HCT116 (cell line): ENCODE results near the gene RASSF9.

Experiments used
- CEBPB ChIP-seq: IDR thresholded peaks from 2 replicates; pipeline ENCODE4 v1.6.1; 2012; ENCODE audit warnings: low read depth
- EGR1 ChIP-seq: IDR thresholded peaks from 2 replicates; pipeline ENCODE4 v1.6.1; 2012; ENCODE audit warnings: low read depth
- EZH2 ChIP-seq: fragments of 200-600 bp; sonication (generic); IDR thresholded peaks from 2 replicates; pipeline ENCODE4 v1.6.1; 2017; ENCODE audit warnings: antibody characterized with exemption, mixed run types
- JUND ChIP-seq: IDR thresholded peaks from 2 replicates; pipeline ENCODE4 v1.6.1; 2012
- POLR2A ChIP-seq: IDR thresholded peaks from 2 replicates; pipeline ENCODE4 v1.7.0; 2011; ENCODE audit warnings: borderline replicate concordance; ENCODE audit not compliant: insufficient read depth, insufficient read length; ENCODE audit errors: extremely low read depth
- POLR2AphosphoS5 ChIP-seq: IDR thresholded peaks from 2 replicates; pipeline ENCODE4 v1.6.1; 2011; ENCODE audit warnings: mild to moderate bottlenecking, low read depth, low read length, moderate library complexity
- RAD21 ChIP-seq: IDR thresholded peaks from 2 replicates; pipeline ENCODE4 v1.6.1; 2012; ENCODE audit warnings: low read depth, mild to moderate bottlenecking
- SIN3A ChIP-seq: IDR thresholded peaks from 2 replicates; pipeline ENCODE4 v1.6.1; 2012; ENCODE audit warnings: low read depth
- SRF ChIP-seq: IDR thresholded peaks from 2 replicates; pipeline ENCODE4 v1.6.1; 2012; ENCODE audit warnings: low read depth
- YY1 ChIP-seq: IDR thresholded peaks from 2 replicates; pipeline ENCODE4 v1.6.1; 2011; ENCODE audit warnings: low read length, low read depth, moderate library complexity, mild to moderate bottlenecking; ENCODE audit not compliant: insufficient replicate concordance; ENCODE audit errors: extremely low read depth
- ZNF274 ChIP-seq: fragments of 200-500 bp; sonication (Bioruptor generic); IDR thresholded peaks from 2 replicates; pipeline ENCODE4 v1.6.1; 2014; ENCODE audit warnings: mild to moderate bottlenecking, low read depth, low read length, inconsistent platforms
- TF ChIP-seq, protein P1 (sequence below), 3 experiments: fragments of 200-600 bp in 1 of 3; sonication (generic) in 1 of 3; IDR thresholded peaks in 2 of 3; conservative IDR thresholded peaks in 1 of 3; 2 replicates each; pipeline ENCODE4 v1.5.1; 2012 to 2017; ENCODE audit warnings: low read depth in 2 of 3, low read length in 2 of 3, antibody characterized with exemption in 1 of 3, borderline replicate concordance in 1 of 3, control low read depth in 1 of 3, mild to moderate bottlenecking in 1 of 3, mixed read lengths in 1 of 3, mixed run types in 1 of 3, moderate library complexity in 1 of 3; ENCODE audit not compliant: insufficient read depth in 1 of 3
- TF ChIP-seq, protein P2 (sequence below): IDR thresholded peaks from 2 replicates; pipeline ENCODE4 v1.6.1; 2012; ENCODE audit warnings: low read depth
- TF ChIP-seq, protein P3 (sequence below): IDR thresholded peaks from 2 replicates; pipeline ENCODE4 v1.6.1; 2012

DNA sequence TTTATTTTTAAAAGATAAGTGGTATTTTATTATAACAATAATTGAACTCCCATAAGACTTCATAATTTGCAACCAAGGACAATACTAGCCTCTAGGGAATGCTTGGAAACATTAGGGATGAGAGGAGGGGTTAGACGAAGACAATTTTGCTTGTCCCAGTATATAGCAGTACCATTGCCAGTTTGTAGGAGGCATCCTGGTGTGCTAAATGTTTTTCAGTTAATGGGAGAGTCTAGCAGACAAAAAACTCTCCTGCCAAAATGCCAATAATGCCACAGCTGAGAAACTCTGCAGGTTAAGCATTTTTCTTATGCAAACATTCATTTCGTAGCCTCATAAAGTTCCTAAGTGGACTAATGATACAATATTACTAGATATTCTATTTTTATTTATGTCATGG lies 38.1 kb downstream of the RASSF9 start:
- TF ChIP-seq EZH2 (no peak), SRF (no peak), CEBPB (no peak), RAD21 (no peak), JUND (no peak), ZNF274 (no peak), YY1 (no peak), POLR2AphosphoS5 (no peak), POLR2A (no peak), SIN3A (no peak), EGR1 (no peak)
- TF ChIP-seq, protein P1, sequence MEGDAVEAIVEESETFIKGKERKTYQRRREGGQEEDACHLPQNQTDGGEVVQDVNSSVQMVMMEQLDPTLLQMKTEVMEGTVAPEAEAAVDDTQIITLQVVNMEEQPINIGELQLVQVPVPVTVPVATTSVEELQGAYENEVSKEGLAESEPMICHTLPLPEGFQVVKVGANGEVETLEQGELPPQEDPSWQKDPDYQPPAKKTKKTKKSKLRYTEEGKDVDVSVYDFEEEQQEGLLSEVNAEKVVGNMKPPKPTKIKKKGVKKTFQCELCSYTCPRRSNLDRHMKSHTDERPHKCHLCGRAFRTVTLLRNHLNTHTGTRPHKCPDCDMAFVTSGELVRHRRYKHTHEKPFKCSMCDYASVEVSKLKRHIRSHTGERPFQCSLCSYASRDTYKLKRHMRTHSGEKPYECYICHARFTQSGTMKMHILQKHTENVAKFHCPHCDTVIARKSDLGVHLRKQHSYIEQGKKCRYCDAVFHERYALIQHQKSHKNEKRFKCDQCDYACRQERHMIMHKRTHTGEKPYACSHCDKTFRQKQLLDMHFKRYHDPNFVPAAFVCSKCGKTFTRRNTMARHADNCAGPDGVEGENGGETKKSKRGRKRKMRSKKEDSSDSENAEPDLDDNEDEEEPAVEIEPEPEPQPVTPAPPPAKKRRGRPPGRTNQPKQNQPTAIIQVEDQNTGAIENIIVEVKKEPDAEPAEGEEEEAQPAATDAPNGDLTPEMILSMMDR (IDR thresholded peaks at IDR 0.05 in 2 of 3, conservative IDR thresholded peaks at IDR 0.05 in 1 of 3; ENCODE audit: borderline replicate concordance in 1 of 3, insufficient read depth in 1 of 3, low read depth in 2 of 3, low read length in 2 of 3) = no peak
- TF ChIP-seq, protein P2, sequence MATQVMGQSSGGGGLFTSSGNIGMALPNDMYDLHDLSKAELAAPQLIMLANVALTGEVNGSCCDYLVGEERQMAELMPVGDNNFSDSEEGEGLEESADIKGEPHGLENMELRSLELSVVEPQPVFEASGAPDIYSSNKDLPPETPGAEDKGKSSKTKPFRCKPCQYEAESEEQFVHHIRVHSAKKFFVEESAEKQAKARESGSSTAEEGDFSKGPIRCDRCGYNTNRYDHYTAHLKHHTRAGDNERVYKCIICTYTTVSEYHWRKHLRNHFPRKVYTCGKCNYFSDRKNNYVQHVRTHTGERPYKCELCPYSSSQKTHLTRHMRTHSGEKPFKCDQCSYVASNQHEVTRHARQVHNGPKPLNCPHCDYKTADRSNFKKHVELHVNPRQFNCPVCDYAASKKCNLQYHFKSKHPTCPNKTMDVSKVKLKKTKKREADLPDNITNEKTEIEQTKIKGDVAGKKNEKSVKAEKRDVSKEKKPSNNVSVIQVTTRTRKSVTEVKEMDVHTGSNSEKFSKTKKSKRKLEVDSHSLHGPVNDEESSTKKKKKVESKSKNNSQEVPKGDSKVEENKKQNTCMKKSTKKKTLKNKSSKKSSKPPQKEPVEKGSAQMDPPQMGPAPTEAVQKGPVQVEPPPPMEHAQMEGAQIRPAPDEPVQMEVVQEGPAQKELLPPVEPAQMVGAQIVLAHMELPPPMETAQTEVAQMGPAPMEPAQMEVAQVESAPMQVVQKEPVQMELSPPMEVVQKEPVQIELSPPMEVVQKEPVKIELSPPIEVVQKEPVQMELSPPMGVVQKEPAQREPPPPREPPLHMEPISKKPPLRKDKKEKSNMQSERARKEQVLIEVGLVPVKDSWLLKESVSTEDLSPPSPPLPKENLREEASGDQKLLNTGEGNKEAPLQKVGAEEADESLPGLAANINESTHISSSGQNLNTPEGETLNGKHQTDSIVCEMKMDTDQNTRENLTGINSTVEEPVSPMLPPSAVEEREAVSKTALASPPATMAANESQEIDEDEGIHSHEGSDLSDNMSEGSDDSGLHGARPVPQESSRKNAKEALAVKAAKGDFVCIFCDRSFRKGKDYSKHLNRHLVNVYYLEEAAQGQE = no peak
- TF ChIP-seq, protein P3, sequence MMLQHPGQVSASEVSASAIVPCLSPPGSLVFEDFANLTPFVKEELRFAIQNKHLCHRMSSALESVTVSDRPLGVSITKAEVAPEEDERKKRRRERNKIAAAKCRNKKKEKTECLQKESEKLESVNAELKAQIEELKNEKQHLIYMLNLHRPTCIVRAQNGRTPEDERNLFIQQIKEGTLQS = no peak
